C4-2B (cell line): ENCODE data around the gene TAF3.

Experiments used
- H3K27ac ChIP-seq: fragments of 450-650 bp; 2 replicates; pipeline ENCODE4 v1.5.1; 2017
- ZFX ChIP-seq: fragments of 450-650 bp; IDR thresholded peaks from 2 replicates; pipeline ENCODE4 v1.6.1; 2017
- TF ChIP-seq, protein P1 (sequence below): fragments of 450-650 bp; conservative IDR thresholded peaks from 2 replicates; pipeline ENCODE4 v1.5.1; 2017; ENCODE audit warnings: mild to moderate bottlenecking

TAF3 gene

DNA sequence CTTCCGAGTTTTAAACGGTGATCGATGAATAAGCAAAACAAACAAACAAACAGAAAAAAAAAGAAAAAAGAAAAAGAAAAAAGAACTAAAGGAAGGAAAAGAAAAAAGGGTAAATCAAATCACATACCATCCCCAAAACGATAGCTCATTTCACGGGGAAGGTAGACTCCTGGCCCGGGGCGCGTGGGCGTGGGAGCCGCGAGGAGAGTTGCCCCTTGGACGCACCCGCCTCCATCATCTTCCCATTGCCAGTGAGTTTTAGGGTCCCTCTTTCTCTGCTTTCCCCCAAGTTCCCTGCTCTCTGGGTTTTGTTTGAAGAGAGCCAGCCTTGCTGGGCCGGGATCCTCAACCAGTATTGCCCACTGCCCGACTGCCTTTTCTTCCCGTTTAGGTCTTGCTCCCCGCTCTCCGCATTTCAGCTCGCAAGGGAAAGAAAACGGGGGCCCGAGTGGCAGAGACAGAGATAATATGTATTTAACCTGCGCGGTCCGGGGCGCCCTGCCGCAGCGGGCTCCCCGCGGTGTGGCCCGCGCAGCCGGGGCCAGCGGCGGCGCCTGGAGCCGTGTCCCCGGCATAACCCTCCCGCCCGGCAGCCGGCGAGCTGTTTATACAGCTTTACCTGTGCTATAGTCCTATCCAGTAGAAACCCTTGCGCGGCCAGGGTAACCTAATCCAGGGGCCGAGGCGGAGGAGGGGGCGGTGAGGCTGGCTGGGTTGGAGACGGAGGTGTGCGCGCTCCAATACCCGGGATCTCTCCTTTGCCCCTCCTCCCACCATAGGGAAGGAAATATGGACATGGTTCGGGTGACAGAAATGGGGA is 230.9 kb downstream of the TAF3 start:
- H3K27ac ChIP-seq, result no peak overlapping the region
- TF ChIP-seq ZFX, result no peak
- TF ChIP-seq, protein P1, sequence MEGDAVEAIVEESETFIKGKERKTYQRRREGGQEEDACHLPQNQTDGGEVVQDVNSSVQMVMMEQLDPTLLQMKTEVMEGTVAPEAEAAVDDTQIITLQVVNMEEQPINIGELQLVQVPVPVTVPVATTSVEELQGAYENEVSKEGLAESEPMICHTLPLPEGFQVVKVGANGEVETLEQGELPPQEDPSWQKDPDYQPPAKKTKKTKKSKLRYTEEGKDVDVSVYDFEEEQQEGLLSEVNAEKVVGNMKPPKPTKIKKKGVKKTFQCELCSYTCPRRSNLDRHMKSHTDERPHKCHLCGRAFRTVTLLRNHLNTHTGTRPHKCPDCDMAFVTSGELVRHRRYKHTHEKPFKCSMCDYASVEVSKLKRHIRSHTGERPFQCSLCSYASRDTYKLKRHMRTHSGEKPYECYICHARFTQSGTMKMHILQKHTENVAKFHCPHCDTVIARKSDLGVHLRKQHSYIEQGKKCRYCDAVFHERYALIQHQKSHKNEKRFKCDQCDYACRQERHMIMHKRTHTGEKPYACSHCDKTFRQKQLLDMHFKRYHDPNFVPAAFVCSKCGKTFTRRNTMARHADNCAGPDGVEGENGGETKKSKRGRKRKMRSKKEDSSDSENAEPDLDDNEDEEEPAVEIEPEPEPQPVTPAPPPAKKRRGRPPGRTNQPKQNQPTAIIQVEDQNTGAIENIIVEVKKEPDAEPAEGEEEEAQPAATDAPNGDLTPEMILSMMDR, result no peak

DNA sequence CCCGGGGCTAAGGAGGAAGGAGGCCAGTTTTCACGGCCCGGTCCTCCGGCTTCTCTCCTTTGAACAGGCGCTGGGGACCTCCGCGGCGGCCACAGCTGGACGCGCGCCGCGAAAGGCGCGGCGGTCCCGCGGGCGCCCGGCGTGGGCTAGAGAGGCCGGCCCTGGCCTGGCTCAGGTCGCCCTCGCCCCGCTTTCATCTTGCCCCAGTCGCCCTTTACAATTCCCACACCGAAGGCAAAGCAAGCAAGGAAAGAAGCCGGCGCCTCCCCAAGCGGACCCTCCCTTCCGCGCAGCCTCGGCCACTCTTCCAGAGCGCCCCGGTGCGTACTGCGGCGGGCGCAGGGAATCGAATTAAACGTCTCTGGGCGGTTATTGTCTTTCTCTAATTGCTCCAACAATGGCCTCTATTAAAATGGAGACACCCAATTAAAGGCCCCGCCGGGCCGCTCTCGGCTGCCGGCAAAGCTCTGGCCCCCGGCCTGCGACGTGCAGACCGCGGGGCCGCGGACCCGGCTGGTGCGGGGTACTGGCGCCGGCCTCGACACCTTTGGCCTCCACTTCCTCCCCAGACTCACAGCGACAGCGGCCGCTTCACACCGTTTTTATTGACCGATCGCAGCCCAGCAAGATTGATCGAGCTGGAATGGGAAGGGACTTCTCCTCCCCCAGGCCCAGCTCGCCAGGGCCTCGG is 231.7 kb downstream of the TAF3 start:
- TF ChIP-seq, protein P1, result no peak
- no peak for TF ChIP-seq ZFX

DNA sequence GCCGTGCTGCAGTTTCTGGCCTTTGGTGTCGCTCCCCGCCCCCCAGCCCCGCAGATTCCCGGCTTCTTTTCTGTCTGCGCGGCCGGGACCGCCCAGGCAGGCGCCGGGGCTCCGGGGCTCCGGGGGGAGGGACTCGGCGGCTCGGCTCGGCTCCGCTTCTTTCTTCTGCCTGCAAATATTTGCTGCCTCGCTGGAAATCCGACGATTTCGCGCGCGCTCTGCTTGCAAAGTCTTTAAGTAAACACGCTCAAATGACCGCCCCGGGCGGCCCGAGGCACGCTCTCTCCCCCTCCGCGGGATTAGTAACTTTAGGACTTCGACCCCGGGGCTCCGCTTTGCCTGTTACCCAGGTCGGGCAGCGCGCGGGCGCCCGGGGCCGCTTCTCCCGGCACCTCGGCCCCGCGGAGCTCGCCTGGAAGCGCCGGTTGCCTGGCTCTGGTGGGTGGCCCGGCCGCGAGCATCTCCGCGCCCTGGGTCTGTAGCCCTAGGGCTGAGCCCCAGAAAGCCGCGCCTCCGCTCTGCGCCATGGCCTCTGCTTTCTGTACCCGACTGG is 232.3 kb downstream of the TAF3 start:
- TF ChIP-seq, protein P1, result no peak
- TF ChIP-seq ZFX, result no peak
- no peak overlapping the region for H3K27ac ChIP-seq

More for the DNA sequence above, 231.7 kb downstream of the TAF3 start:
- no peak overlapping the region for H3K27ac ChIP-seq

- TF ChIP-seq, protein P1, result no peak
- no peak for TF ChIP-seq ZFX
- H3K27ac ChIP-seq, result no peak overlapping the region
Measured at GRCh38 chr10:8051109-8051821, 233.0 kb downstream of the TAF3 start.

- no peak overlapping the region for H3K27ac ChIP-seq
- TF ChIP-seq, protein P1, result no peak
- no peak for TF ChIP-seq ZFX
Measured at GRCh38 chr10:8051851-8052257, 233.5 kb downstream of the TAF3 start.

GRCh38 chr10:8052341-8052955 is 234.1 kb downstream of the TAF3 start:
- TF ChIP-seq ZFX, result no peak
- TF ChIP-seq, protein P1, result no peak
- H3K27ac ChIP-seq, result no peak overlapping the region
